WTC11 (cell line): Measurements from ENCODE around the gene DTX1.

ENCODE experiments used
- TF ChIP-seq, protein P1 (sequence below): fragments of 200-600 bp; IDR thresholded peaks from 2 replicates; pipeline ENCODE4 v1.8.0; 2022; ENCODE audit warnings: antibody characterized with exemption
- TF ChIP-seq, protein P2 (sequence below): sonication (generic); formaldehyde crosslinking; IDR thresholded peaks from 2 replicates; pipeline ENCODE4 v1.8.0; 2022; ENCODE audit warnings: missing genetic modification reagents

DNA sequence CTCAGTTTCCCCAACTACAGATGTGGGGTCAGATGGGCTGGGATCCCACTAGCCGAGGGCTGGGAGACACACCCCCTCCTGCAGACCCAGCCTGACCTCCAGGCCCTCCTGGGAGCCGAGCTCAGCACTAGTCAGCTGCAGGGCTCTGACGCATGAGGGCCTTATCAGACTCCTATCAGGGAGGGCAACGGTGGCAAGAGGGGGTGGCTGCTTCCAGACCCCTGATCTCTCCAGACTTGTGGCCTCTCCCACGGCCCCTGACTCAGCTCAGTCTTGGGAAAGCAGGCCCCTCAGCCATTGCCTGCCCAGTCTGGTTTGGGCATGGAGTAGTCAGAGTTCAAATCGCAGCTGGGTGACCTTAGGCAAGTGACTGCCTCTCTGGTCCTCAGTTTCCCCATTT, 76.5 kb downstream of the DTX1 start:
- TF ChIP-seq, protein P1, sequence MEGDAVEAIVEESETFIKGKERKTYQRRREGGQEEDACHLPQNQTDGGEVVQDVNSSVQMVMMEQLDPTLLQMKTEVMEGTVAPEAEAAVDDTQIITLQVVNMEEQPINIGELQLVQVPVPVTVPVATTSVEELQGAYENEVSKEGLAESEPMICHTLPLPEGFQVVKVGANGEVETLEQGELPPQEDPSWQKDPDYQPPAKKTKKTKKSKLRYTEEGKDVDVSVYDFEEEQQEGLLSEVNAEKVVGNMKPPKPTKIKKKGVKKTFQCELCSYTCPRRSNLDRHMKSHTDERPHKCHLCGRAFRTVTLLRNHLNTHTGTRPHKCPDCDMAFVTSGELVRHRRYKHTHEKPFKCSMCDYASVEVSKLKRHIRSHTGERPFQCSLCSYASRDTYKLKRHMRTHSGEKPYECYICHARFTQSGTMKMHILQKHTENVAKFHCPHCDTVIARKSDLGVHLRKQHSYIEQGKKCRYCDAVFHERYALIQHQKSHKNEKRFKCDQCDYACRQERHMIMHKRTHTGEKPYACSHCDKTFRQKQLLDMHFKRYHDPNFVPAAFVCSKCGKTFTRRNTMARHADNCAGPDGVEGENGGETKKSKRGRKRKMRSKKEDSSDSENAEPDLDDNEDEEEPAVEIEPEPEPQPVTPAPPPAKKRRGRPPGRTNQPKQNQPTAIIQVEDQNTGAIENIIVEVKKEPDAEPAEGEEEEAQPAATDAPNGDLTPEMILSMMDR, result no peak
- TF ChIP-seq, protein P2, sequence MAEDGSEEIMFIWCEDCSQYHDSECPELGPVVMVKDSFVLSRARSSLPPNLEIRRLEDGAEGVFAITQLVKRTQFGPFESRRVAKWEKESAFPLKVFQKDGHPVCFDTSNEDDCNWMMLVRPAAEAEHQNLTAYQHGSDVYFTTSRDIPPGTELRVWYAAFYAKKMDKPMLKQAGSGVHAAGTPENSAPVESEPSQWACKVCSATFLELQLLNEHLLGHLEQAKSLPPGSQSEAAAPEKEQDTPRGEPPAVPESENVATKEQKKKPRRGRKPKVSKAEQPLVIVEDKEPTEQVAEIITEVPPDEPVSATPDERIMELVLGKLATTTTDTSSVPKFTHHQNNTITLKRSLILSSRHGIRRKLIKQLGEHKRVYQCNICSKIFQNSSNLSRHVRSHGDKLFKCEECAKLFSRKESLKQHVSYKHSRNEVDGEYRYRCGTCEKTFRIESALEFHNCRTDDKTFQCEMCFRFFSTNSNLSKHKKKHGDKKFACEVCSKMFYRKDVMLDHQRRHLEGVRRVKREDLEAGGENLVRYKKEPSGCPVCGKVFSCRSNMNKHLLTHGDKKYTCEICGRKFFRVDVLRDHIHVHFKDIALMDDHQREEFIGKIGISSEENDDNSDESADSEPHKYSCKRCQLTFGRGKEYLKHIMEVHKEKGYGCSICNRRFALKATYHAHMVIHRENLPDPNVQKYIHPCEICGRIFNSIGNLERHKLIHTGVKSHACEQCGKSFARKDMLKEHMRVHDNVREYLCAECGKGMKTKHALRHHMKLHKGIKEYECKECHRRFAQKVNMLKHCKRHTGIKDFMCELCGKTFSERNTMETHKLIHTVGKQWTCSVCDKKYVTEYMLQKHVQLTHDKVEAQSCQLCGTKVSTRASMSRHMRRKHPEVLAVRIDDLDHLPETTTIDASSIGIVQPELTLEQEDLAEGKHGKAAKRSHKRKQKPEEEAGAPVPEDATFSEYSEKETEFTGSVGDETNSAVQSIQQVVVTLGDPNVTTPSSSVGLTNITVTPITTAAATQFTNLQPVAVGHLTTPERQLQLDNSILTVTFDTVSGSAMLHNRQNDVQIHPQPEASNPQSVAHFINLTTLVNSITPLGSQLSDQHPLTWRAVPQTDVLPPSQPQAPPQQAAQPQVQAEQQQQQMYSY (CRISPR knock-in tag), result no peak
